Nephron (organoid): ENCODE results near the gene EZH1.

ENCODE experiments used
- H3K27ac Mint-ChIP-seq, 3 experiments: 2 replicates each; pipeline ENCODE4 v1.8.0; 2020; ENCODE audit warnings: mixed read lengths in 3 of 3, mild to moderate bottlenecking in 2 of 3, moderate library complexity in 1 of 3
- H3K27me3 Mint-ChIP-seq: 2 replicates; pipeline ENCODE4 v1.8.0; 2021; ENCODE audit warnings: low read depth, mild to moderate bottlenecking, moderate library complexity, mixed read lengths
- H3K36me3 Mint-ChIP-seq: 2 replicates; pipeline ENCODE4 v1.8.0; 2020; ENCODE audit warnings: low read depth, mixed read lengths
- H3K4me1 Mint-ChIP-seq: 2 replicates; pipeline ENCODE4 v1.8.0; 2020; ENCODE audit warnings: mixed read lengths
- H3K4me3 Mint-ChIP-seq, 3 experiments: 2 replicates each; pipeline ENCODE4 v1.8.0; 2020; ENCODE audit warnings: mild to moderate bottlenecking in 3 of 3, mixed read lengths in 3 of 3, moderate library complexity in 2 of 3
- H3K9me3 Mint-ChIP-seq: 2 replicates; pipeline ENCODE4 v1.8.0; 2020; ENCODE audit warnings: mixed read lengths
- CTCF ChIP-seq, 3 experiments: fragments of 200-600 bp; sonication (generic); IDR thresholded peaks; one replicate each; pipeline ENCODE4 v1.5.0; 2021; ENCODE audit warnings: antibody characterized with exemption in 3 of 3; ENCODE audit not compliant: unreplicated experiment in 3 of 3

Gene EZH1

GRCh38 chr17:42766124-42766523, 21.3 kb upstream of the EZH1 start:
- Mint-ChIP-seq H3K27me3 (peaks cover 5% of the 10 kb centered on the region), H3K9me3 (no peaks in the 10 kb centered on the region), H3K4me3 (no peak overlapping the region), H3K36me3 (no peaks in the 10 kb centered on the region), H3K27ac (no peak overlapping the region), H3K4me1 (peaks cover 20% of the 10 kb centered on the region)
- TF ChIP-seq CTCF (IDR thresholded peaks at IDR 0.05; ENCODE audit: unreplicated experiment in 3 of 3): no peak

GRCh38 chr17:42761638-42762037, 16.8 kb upstream of the EZH1 start:
- peaks cover 34% of the 10 kb centered on the region for H3K4me1 Mint-ChIP-seq
- H3K4me3 Mint-ChIP-seq: peak overlapping the region; percentile 81 to 87 (median 82)
- H3K27me3 Mint-ChIP-seq: peaks cover 18% of the 10 kb centered on the region
- H3K9me3 Mint-ChIP-seq: no peaks in the 10 kb centered on the region
- TF ChIP-seq CTCF (IDR thresholded peaks at IDR 0.05; ENCODE audit: unreplicated experiment in 3 of 3): no peak
- H3K36me3 Mint-ChIP-seq: no peaks in the 10 kb centered on the region
- peak overlapping the region; percentile 76 to 92 (median 89) for H3K27ac Mint-ChIP-seq

GRCh38 chr17:42760652-42761581, 16.1 kb upstream of the EZH1 start, which contains the start of gene RAMP2:
Gene RAMP2 (plus strand): TSS chr17:42761227. CDS start chr17:42761262, 35 bp downstream.
- Mint-ChIP-seq H3K27me3 (peaks cover 18% of the 10 kb centered on the region), H3K36me3 (no peaks in the 10 kb centered on the region), H3K4me3 (peak within 1 kb of the TSS; percentile 81 to 87 (median 82)), H3K9me3 (no peaks in the 10 kb centered on the region), H3K4me1 (peaks cover 34% of the 10 kb centered on the region), H3K27ac (peak within 1 kb of the TSS; percentile 76 to 92 (median 89))
- TF ChIP-seq CTCF (IDR thresholded peaks at IDR 0.05; ENCODE audit: unreplicated experiment in 3 of 3): no peak

- Mint-ChIP-seq H3K27me3 (peaks cover 18% of the 10 kb centered on the region), H3K27ac (peak overlapping the region; percentile 26 to 81 (median 72)), H3K36me3 (no peaks in the 10 kb centered on the region), H3K4me3 (peak overlapping the region; percentile 72 to 82 (median 78)), H3K4me1 (peaks cover 34% of the 10 kb centered on the region), H3K9me3 (no peaks in the 10 kb centered on the region)
- no peak for TF ChIP-seq CTCF (IDR thresholded peaks at IDR 0.05; ENCODE audit: unreplicated experiment in 3 of 3)
These were observed 15.3 kb upstream of the EZH1 start for GRCh38 chr17:42759982-42760651.

GRCh38 chr17:42754782-42755181, 9.9 kb upstream of the EZH1 start:
- Mint-ChIP-seq H3K27me3 (peaks cover 11% of the 10 kb centered on the region), H3K36me3 (no peaks in the 10 kb centered on the region), H3K4me3 (no peak overlapping the region), H3K27ac (no peak overlapping the region), H3K9me3 (no peaks in the 10 kb centered on the region), H3K4me1 (peaks cover 13% of the 10 kb centered on the region)
- TF ChIP-seq CTCF (IDR thresholded peaks at IDR 0.05; ENCODE audit: unreplicated experiment in 3 of 3): no peak
